Retinal pigment epithelial cell (primary cell): ENCODE data around the gene DGLUCY.
"Not testable (repeated sequence)": the region's sequence is repeated elsewhere in the genome, so short reads cannot be mapped to it uniquely, and the experiment has no call there.

Experiments used
- DNase-seq: peaks from one replicate; pipeline ENCODE4 v3.0.0-alpha.2; 2010; ENCODE audit warnings: low read depth
- H3K4me3 ChIP-seq: 2 replicates; pipeline ENCODE4 v1.5.1; 2011; ENCODE audit warnings: mild to moderate bottlenecking, low read length, control low read depth, moderate library complexity
- CTCF ChIP-seq: conservative IDR thresholded peaks from 2 replicates; pipeline ENCODE4 v1.5.1; 2011; ENCODE audit warnings: low read depth, low read length, control low read depth, inconsistent platforms

The DGLUCY gene

GRCh38 chr14:91187271-91187670 is 73.4 kb downstream of the DGLUCY start:
- TF ChIP-seq CTCF = no peak
- H3K4me3 ChIP-seq = no peak overlapping the region
- no peak for DNase-seq

DNA sequence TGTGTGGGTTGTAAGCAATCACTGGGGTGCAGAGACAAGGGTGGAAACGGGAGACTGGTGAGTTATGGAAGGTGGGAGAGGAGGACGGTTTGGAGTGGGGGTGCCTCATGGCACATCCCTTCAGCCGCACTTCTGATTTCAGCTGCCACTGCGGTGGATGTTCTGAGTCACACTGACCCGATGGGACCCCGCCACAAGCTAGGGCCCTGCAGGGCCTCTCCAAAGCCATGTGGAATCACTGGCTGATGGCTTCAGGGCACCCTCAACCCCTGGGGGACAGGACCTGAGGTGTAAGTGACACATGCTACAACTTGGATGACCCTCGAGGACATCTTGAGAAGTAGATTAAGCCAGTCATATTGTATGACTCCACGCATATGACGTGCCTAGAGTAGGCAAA is 77.0 kb downstream of the DGLUCY start:
- no peak for TF ChIP-seq CTCF
- DNase-seq = no peak

DNA sequence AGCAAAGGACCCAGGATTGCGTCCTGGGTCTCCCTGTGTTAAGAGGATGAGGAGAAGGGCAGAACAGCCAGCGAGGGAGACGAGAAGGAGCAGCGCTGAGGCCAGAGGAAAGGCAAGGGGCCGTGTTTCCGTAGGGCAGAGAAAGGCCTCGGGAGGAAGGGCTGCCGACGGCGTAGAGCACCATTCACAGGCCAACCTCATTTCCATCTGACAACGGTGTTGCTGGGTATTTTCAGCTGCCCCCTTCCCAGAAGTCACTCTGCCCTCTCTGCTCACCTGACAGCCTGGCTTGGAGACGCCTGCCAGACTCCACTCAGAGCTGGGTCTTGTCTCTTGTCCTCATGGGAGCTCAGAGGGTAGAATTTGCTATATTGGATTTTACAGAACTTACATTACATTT is 79.2 kb downstream of the DGLUCY start:
- no peak overlapping the region for H3K4me3 ChIP-seq
- no peak for DNase-seq
- no peak for TF ChIP-seq CTCF

More for the DNA sequence above, 77.0 kb downstream of the DGLUCY start:
- no peak overlapping the region for H3K4me3 ChIP-seq

GRCh38 chr14:91195881-91196280 is 82.0 kb downstream of the DGLUCY start:
- no peak for DNase-seq
- no peak for TF ChIP-seq CTCF
- no peak overlapping the region for H3K4me3 ChIP-seq

GRCh38 chr14:91197631-91198030 is 83.8 kb downstream of the DGLUCY start:
- no peak overlapping the region for H3K4me3 ChIP-seq
- TF ChIP-seq CTCF = no peak
- no peak for DNase-seq

- not testable (repeated sequence) for DNase-seq, H3K4me3 ChIP-seq
These were observed 86.9 kb downstream of the DGLUCY start for GRCh38 chr14:91200802-91201201.

GRCh38 chr14:91202234-91202974 is 88.5 kb downstream of the DGLUCY start:
- no peak for DNase-seq
- no peak overlapping the region for H3K4me3 ChIP-seq
- TF ChIP-seq CTCF = no peak
